SJSA1 (cell line): ENCODE measurements around the gene NPC1. TPM values are rescaled to one million over a fixed set of nuclear protein-coding genes. Genes with fewer than 3 reads are reported as not detected.
"Not testable (repeated sequence)": the region's sequence is repeated elsewhere in the genome, so short reads cannot be mapped to it uniquely, and the experiment has no call there.

Experiments used
- DNase-seq, 2 experiments: peaks; one replicate each; pipeline ENCODE4 v3.0.0-alpha.2; 2015 to 2020; ENCODE audit warnings: low spot score in 2 of 2, low read depth in 1 of 2
- H3K27ac ChIP-seq: fragments of 250-450 bp; sonication (Bioruptor Pico); 2 replicates; pipeline ENCODE4 v1.5.1; 2020; ENCODE audit warnings: mild to moderate bottlenecking, moderate library complexity
- H3K27me3 ChIP-seq: fragments of 250-450 bp; sonication (Bioruptor Pico); replicated peaks from 2 replicates; pipeline ENCODE4 v1.5.1; 2020; ENCODE audit warnings: mild to moderate bottlenecking, moderate library complexity
- H3K36me3 ChIP-seq: fragments of 250-450 bp; sonication (Bioruptor Pico); 2 replicates; pipeline ENCODE4 v1.5.1; 2020; ENCODE audit warnings: mild to moderate bottlenecking
- H3K4me1 ChIP-seq: fragments of 250-450 bp; sonication (Bioruptor Pico); replicated peaks from 2 replicates; pipeline ENCODE4 v1.6.1; 2021; ENCODE audit warnings: mild to moderate bottlenecking
- H3K4me3 ChIP-seq: fragments of 250-450 bp; sonication (Bioruptor Pico); 2 replicates; pipeline ENCODE4 v1.5.1; 2020; ENCODE audit warnings: mild to moderate bottlenecking
- H3K9me3 ChIP-seq: fragments of 250-450 bp; sonication (Bioruptor Pico); replicated peaks from 2 replicates; pipeline ENCODE4 v1.5.1; 2020; ENCODE audit warnings: mild to moderate bottlenecking
- total RNA-seq: library from RNA; depleted of rRNA; stranded (reverse); fragments of >200 nt; shearing (Covaris generic); gene quantifications from 2 replicates; pipeline ENCODE4 v1.2.3, GENCODE V29; 2014

NPC1 gene
- total RNA-seq, 1 experiment from 2014 or later, result 38.7 TPM

DNA sequence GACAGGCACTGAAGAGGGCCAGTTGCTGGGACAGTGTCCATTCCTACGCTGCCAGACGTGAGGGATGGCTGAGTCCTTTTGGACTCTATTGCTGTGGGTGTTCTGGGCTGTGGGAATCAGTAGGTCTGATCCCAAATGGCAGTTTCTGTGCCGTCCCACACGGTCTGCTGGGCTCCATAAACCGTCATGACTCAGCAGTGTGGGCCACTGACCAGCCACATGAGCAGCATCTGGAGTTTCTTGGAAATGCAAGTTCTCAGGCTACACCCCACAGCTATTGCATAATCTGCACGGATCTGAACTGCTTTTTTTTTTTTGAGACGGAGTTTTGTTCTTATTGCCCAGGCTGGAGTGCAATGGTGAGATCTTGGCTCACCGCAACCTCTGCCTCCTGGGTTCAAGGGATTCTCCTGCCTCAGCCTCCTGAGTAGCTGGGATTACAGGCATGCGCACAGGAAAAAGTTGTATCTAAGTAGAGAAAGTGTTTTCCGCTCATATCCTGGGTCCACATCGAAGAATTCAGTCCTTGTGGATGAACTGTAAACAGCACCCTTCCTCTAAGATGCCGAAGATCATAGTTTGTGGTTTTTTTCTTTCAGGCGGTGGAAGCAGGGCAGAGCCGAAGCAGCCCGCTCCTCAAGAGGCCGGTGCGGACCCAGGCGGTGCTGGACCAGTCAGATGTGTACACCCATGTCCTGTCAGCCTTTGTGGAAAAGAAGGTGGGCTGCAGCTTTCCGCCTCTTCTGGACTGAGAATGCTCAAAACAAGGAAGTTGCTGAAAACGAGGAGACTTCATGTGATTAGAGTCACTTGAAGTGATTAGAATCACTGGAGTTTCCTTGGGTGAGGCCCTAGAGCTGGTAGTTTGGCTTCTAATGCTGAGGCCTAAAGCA lies 57.5 kb downstream of the NPC1 start:
- Histone ChIP-seq H3K9me3 (no peaks in the 10 kb centered on the region), H3K4me3 (no peak overlapping the region), H3K36me3 (peaks cover 79% of the 10 kb centered on the region), H3K4me1 (peaks cover 25% of the 10 kb centered on the region), H3K27ac (peak overlapping the region; percentile 11; the same call in 1 of the 2 replicates), H3K27me3 (no peaks in the 10 kb centered on the region)
- no peak for DNase-seq

DNA sequence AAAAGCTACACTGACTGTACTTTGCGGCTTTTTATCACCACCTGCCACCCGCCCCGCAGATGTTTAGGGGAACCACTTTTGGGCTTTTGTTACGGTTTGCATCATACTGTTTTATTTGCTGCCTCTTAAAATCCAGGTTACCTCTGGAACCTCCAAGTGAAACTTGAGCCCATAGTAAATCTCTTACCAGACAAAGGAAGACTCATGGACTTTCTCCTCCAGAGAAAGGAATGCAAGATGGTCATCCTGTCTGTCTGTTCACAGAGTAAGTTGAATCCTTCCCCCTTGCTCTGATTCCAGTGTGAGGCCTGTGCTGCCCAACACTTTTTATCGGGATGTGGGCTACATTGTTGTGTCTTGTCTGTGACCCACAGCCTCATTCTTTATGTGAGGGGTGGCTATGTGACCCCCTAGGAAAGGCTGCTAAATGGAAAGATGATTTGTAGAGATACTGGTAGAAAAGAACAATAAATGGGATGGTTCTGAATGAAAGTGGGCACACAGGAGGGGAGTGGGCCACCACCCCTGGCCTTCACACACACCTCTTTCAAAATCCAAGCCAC lies 59.7 kb downstream of the NPC1 start:
- Histone ChIP-seq H3K9me3 (no peaks in the 10 kb centered on the region), H3K4me3 (no peak overlapping the region), H3K4me1 (peaks cover 29% of the 10 kb centered on the region), H3K36me3 (peaks cover 71% of the 10 kb centered on the region), H3K27ac (no peak overlapping the region), H3K27me3 (no peaks in the 10 kb centered on the region)
- DNase-seq, result no peak

GRCh38 chr18:23524213-23524707 lies 62.0 kb downstream of the NPC1 start:
- H3K27ac ChIP-seq, result no peak overlapping the region
- H3K9me3 ChIP-seq, result no peaks in the 10 kb centered on the region
- peaks cover 18% of the 10 kb centered on the region for H3K4me1 ChIP-seq
- H3K4me3 ChIP-seq, result no peak overlapping the region
- H3K27me3 ChIP-seq, result no peaks in the 10 kb centered on the region
- DNase-seq, result no peak
- peaks cover 71% of the 10 kb centered on the region for H3K36me3 ChIP-seq

DNA sequence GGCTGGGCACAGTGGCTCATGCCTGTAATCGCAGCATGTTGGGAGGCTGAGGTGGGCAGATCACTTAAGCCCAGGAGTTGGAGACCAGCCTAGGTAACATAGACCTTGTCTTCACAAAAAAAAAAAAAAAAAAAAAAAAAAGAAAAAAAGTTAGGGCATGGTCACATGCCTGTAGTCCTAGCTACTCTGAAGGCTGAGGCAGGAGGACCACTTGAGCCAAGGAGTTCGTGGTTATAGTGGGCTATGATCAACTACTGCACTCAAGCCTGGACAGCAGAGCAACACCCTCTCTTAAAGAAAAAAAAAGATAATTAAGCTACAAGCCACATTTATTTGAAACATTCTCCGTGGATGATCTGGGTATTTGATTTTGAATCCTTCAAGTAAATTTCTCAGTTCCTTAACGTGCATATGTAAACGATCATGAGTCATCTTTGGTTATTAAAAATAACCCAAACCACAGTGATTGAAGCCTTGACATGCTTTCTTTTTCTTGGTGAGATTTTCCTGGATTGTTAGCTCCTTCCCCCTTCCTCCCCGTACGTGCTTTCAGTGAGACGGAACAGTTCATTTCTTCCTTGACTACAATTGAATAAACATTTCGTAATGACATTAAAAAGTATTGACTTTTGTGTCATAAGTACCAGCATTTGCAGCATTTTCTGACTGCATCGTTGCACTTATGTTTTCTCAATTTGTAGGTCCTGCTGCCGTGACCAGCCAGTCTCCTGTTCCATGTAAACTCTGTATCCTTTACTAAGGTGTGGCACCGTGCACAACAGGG lies 62.7 kb downstream of the NPC1 start:
- Histone ChIP-seq H3K27ac (no peak overlapping the region), H3K4me3 (no peak overlapping the region)
- DNase-seq, result peak in 1 of 2 experiments; percentile 34

GRCh38 chr18:23521907-23522306 lies 64.4 kb downstream of the NPC1 start:
- peaks cover 76% of the 10 kb centered on the region for H3K36me3 ChIP-seq
- peaks cover 7% of the 10 kb centered on the region for H3K4me1 ChIP-seq
- no peak for DNase-seq
- no peak overlapping the region for H3K4me3 ChIP-seq
- no peaks in the 10 kb centered on the region for H3K27me3 ChIP-seq
- no peak overlapping the region for H3K27ac ChIP-seq
- H3K9me3 ChIP-seq, result no peaks in the 10 kb centered on the region

More for the DNA sequence above, 62.7 kb downstream of the NPC1 start:
- peaks cover 11% of the 10 kb centered on the region for H3K4me1 ChIP-seq
- H3K9me3 ChIP-seq, result no peaks in the 10 kb centered on the region
- H3K36me3 ChIP-seq, result peaks cover 71% of the 10 kb centered on the region
- H3K27me3 ChIP-seq, result no peaks in the 10 kb centered on the region

DNA sequence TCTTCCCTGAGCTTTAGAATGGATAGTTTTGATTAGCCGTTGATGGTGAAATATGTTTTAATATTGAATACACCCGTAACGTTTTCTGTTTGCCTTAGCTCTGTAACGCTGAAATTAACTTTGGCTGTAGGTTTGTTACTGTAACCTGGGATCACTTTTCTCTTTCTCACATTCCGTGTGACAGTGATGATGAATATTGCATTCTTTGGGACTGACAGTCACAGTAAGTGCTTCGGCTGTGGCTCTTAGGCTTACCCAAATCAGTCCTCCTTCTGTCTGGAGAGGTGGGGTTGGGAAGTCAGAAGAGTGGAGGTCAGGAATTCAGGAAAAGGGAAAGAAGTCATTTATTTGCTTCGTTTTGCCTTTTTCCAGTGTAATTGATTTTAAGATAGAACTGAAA lies 65.0 kb downstream of the NPC1 start:
- Histone ChIP-seq H3K4me1 (peaks cover 7% of the 10 kb centered on the region), H3K4me3 (no peak overlapping the region), H3K36me3 (peaks cover 75% of the 10 kb centered on the region), H3K27me3 (no peaks in the 10 kb centered on the region), H3K9me3 (no peaks in the 10 kb centered on the region), H3K27ac (no peak overlapping the region)
- no peak for DNase-seq

DNA sequence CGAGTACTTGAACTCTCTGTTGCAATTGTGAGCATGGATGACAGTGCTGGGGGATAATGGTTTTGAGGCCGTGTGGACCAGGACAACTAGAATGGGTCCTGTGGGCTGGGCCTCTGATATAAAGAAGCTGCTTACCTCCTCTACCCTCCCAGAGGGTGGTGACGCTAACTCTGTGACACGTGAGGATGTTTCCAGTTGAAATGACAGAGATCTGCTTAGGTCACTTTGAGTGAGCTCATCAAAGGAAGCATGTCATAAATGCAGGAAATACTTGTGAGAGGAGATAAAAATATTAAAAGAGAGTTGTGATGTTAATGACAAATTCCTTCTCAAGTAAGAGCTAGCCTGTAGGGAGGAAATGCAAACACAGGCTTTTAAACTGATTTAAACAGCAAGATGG lies 66.6 kb downstream of the NPC1 start:
- Histone ChIP-seq H3K4me1 (peaks cover 7% of the 10 kb centered on the region), H3K9me3 (no peaks in the 10 kb centered on the region), H3K27ac (no peak overlapping the region), H3K36me3 (peaks cover 71% of the 10 kb centered on the region), H3K4me3 (no peak overlapping the region), H3K27me3 (no peaks in the 10 kb centered on the region)
- DNase-seq, result no peak

GRCh38 chr18:23515911-23516546 lies 70.3 kb downstream of the NPC1 start:
- peaks cover 7% of the 10 kb centered on the region for H3K4me1 ChIP-seq
- DNase-seq, result peak; percentile 67 to 78
- H3K4me3 ChIP-seq, result no peak overlapping the region
- peaks cover 57% of the 10 kb centered on the region for H3K36me3 ChIP-seq
- H3K27ac ChIP-seq, result no peak overlapping the region
- H3K27me3 ChIP-seq, result no peaks in the 10 kb centered on the region
- no peaks in the 10 kb centered on the region for H3K9me3 ChIP-seq

DNA sequence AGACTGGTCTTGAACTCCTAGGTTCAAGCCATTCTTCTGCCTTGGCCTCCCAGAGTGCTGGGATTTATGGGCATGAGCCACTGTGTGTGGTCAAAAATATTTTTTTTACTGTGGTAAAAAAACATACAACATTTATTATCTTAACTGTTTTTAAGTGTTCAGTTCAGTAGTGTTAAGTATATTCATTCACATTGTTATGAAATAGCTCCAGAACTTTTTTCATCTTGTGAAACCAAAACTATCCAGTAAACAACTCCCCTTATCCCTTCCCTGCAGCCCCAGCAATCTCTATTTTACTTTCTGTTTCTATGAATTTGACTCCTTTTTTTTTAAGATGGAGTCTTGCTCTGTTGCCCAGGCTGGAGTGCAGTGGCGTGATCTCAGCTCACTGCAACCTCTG lies 73.7 kb downstream of the NPC1 start:
- peak in 1 of 2 experiments; percentile 76 for DNase-seq
- H3K4me1 ChIP-seq, result peaks cover 7% of the 10 kb centered on the region
- H3K27ac ChIP-seq, result no peak overlapping the region
- no peak overlapping the region for H3K4me3 ChIP-seq
- peaks cover 44% of the 10 kb centered on the region for H3K36me3 ChIP-seq
- no peaks in the 10 kb centered on the region for H3K9me3 ChIP-seq
- no peaks in the 10 kb centered on the region for H3K27me3 ChIP-seq

- H3K4me3 ChIP-seq, H3K9me3 ChIP-seq, H3K27me3 ChIP-seq, H3K4me1 ChIP-seq, H3K27ac ChIP-seq, DNase-seq: not testable (repeated sequence)
- peaks cover 40% of the 10 kb centered on the region for H3K36me3 ChIP-seq
Observed at GRCh38 chr18:23512216-23512615, 74.1 kb downstream of the NPC1 start.

GRCh38 chr18:23510923-23511322 lies 75.4 kb downstream of the NPC1 start:
- not testable (repeated sequence) for H3K4me1 ChIP-seq, H3K4me3 ChIP-seq, DNase-seq, H3K27me3 ChIP-seq, H3K9me3 ChIP-seq, H3K27ac ChIP-seq
- peaks cover 31% of the 10 kb centered on the region for H3K36me3 ChIP-seq

DNA sequence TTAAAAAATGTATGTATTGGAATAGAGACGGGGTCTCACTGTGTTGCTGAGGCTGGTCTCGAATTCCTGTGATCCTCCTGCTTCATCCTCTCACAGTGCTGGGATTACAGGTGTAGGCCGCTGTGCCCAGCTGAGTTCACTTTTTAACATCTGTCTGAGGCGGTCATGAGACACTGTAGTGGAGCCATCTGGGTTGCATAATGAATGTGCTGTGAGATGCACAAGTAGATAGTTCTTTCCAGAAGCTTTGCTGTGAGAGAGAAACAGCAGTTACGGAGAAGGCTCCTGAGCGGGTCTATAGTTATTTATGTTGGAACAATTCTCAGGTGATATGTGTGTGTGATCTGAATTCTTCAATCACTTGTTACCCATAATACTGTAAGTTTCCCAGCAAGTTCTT lies 79.9 kb downstream of the NPC1 start:
- no peaks in the 10 kb centered on the region for H3K27me3 ChIP-seq
- H3K36me3 ChIP-seq, result peaks cover 35% of the 10 kb centered on the region
- peaks cover 11% of the 10 kb centered on the region for H3K4me1 ChIP-seq
- no peaks in the 10 kb centered on the region for H3K9me3 ChIP-seq
- H3K4me3 ChIP-seq, result no peak overlapping the region
- DNase-seq, result no peak
- no peak overlapping the region for H3K27ac ChIP-seq

- no peak for DNase-seq
- Histone ChIP-seq H3K27me3 (no peaks in the 10 kb centered on the region), H3K4me3 (no peak overlapping the region), H3K27ac (no peak overlapping the region), H3K36me3 (peaks cover 24% of the 10 kb centered on the region), H3K9me3 (no peaks in the 10 kb centered on the region), H3K4me1 (peaks cover 11% of the 10 kb centered on the region)
Observed at GRCh38 chr18:23504720-23505119, 81.6 kb downstream of the NPC1 start.
